ENCODE data around the gene FAM241B. TPM values are rescaled to one million over a fixed set of nuclear protein-coding genes. Genes with fewer than 3 reads are reported as not detected.

The FAM241B gene
- total RNA-seq, 1 experiment from 2014 or later: 18.0 TPM

- intact Hi-C loops (cut with micrococcal nuclease): no loop called here
- H3K9ac ChIP-seq (ENCODE audit: low read length): no peak overlapping the region
- CTCF ChIA-PET: no interaction called here
Observed at GRCh38 chr10:69632516-69633199, 2.6 kb downstream of the FAM241B start.

GRCh38 chr10:69633673-69634635, 3.9 kb downstream of the FAM241B start:
- Histone ChIP-seq H3K27me3 (ENCODE audit: insufficient read depth, low read length) (no peaks in the 10 kb centered on the region), H3K4me1 (ENCODE audit: control insufficient read depth in 1 of 2, insufficient read depth in 2 of 2, low read length in 2 of 2) (peaks cover 2 to 15% of the 10 kb centered on the region in 2 experiments; a peak in 3 of 4 replicates), H3K9me2 (ENCODE audit: insufficient read depth) (no peaks in the 10 kb centered on the region), H3K27ac (ENCODE audit: low read depth, low read length) (no peak overlapping the region), H3K36me3 (ENCODE audit: control insufficient read depth in 1 of 2, insufficient read depth in 2 of 2, low read length in 2 of 2) (peaks cover 7 to 8% of the 10 kb centered on the region in 2 experiments; a peak in 3 of 4 replicates), H3K9me3 (ENCODE audit: control insufficient read depth in 1 of 2, insufficient read depth in 1 of 2, low read depth in 1 of 2, low read length in 2 of 2) (no peaks in the 10 kb centered on the region), H2AFZ (ENCODE audit: low read depth, low read length, poor library complexity, severe bottlenecking) (no peak overlapping the region), H3K4me3 (replicated peaks in 1 of 2; ENCODE audit: low read depth in 1 of 2, low read length in 2 of 2) (no peak overlapping the region), H3K4me2 (ENCODE audit: low read length) (no peak overlapping the region), H4K20me1 (ENCODE audit: insufficient read depth) (no peaks in the 10 kb centered on the region), H3K79me2 (ENCODE audit: insufficient read depth, low read length) (peaks cover 15% of the 10 kb centered on the region), H3K9ac (ENCODE audit: low read length) (no peak overlapping the region)
- ChIA-PET CTCF (interaction anchor here (0.8 to 5.2 kb wide), 2 partner anchors 111 to 118 kb away, joined by 3 to 148 read pairs; no protein-coding TSS in a partner anchor), RAD21 (ENCODE audit: low non-redundant PET in 1 of 2, low total read pairs in 2 of 2, uncharacterized antibody in 2 of 2, unreplicated experiment in 2 of 2) (no interaction called here), POLR2A (no interaction called here)
- no peak for ATAC-seq
- intact Hi-C loops (cut with micrococcal nuclease): no loop called here
- DNase-seq (ENCODE audit: low read depth, low spot score): no peak
- BruUV-seq (replicated peaks): no TSS peak
- TF ChIP-seq YY1 (IDR thresholded peaks at IDR 0.05; ENCODE audit: extremely low read depth, insufficient replicate concordance, low read depth, low read length): no peak
- TF ChIP-seq CEBPB (IDR thresholded peaks at IDR 0.05; ENCODE audit: low read depth): no peak
- TF ChIP-seq SRF (IDR thresholded peaks at IDR 0.05; ENCODE audit: low read depth): no peak
- TF ChIP-seq SIN3A (IDR thresholded peaks at IDR 0.05; ENCODE audit: low read depth): no peak
- TF ChIP-seq ZFX (IDR thresholded peaks at IDR 0.05): no peak
- no peak for TF ChIP-seq JUND (IDR thresholded peaks at IDR 0.05)
- TF ChIP-seq EZH2 (IDR thresholded peaks at IDR 0.05): no peak
- TF ChIP-seq ELF1 (IDR thresholded peaks at IDR 0.05; ENCODE audit: borderline replicate concordance, low read depth): no peak
- TF ChIP-seq POLR2AphosphoS5 (IDR thresholded peaks at IDR 0.05; ENCODE audit: low read depth, low read length): no peak
- no peak for TF ChIP-seq ATF3 (IDR thresholded peaks at IDR 0.05)
- TF ChIP-seq MAX (IDR thresholded peaks at IDR 0.05): no peak
- no peak for TF ChIP-seq EZH2phosphoT487 (IDR thresholded peaks at IDR 0.05; ENCODE audit: borderline replicate concordance)

More at GRCh38 chr10:69632516-69633199, 2.6 kb downstream of the FAM241B start:
- Histone ChIP-seq H3K9me3 (ENCODE audit: control insufficient read depth in 1 of 2, insufficient read depth in 1 of 2, low read depth in 1 of 2, low read length in 2 of 2) (no peaks in the 10 kb centered on the region), H4K20me1 (ENCODE audit: insufficient read depth) (no peaks in the 10 kb centered on the region), H2AFZ (ENCODE audit: low read depth, low read length, poor library complexity, severe bottlenecking) (no peak overlapping the region), H3K27me3 (ENCODE audit: insufficient read depth, low read length) (no peaks in the 10 kb centered on the region), H3K27ac (ENCODE audit: low read depth, low read length) (no peak overlapping the region), H3K4me2 (ENCODE audit: low read length) (no peak overlapping the region), H3K9me2 (ENCODE audit: insufficient read depth) (no peaks in the 10 kb centered on the region), H3K79me2 (ENCODE audit: insufficient read depth, low read length) (peaks cover 15% of the 10 kb centered on the region), H3K4me3 (replicated peaks in 1 of 2; ENCODE audit: low read depth in 1 of 2, low read length in 2 of 2) (no peak overlapping the region), H3K4me1 (ENCODE audit: control insufficient read depth in 1 of 2, insufficient read depth in 2 of 2, low read length in 2 of 2) (peaks cover 2 to 15% of the 10 kb centered on the region in 2 experiments; a peak in 3 of 4 replicates), H3K36me3 (ENCODE audit: control insufficient read depth in 1 of 2, insufficient read depth in 2 of 2, low read length in 2 of 2) (peaks cover 7 to 8% of the 10 kb centered on the region in 2 experiments; a peak in 3 of 4 replicates)
- no peak for ATAC-seq
- DNase-seq (ENCODE audit: low read depth, low spot score): no peak
- no TSS peak for BruUV-seq (replicated peaks)
- POLR2A ChIA-PET: no interaction called here
- RAD21 ChIA-PET (ENCODE audit: low non-redundant PET in 1 of 2, low total read pairs in 2 of 2, uncharacterized antibody in 2 of 2, unreplicated experiment in 2 of 2): no interaction called here
- TF ChIP-seq YY1 (IDR thresholded peaks at IDR 0.05; ENCODE audit: extremely low read depth, insufficient replicate concordance, low read depth, low read length) (no peak), JUND (IDR thresholded peaks at IDR 0.05) (no peak), SRF (IDR thresholded peaks at IDR 0.05; ENCODE audit: low read depth) (no peak), TCF7L2 (IDR thresholded peaks at IDR 0.05; ENCODE audit: borderline replicate concordance, extremely low read depth, insufficient read depth, insufficient read length) (no peak), ZNF274 (IDR thresholded peaks at IDR 0.05; ENCODE audit: low read depth, low read length) (no peak), EZH2 (IDR thresholded peaks at IDR 0.05) (no peak), MAX (IDR thresholded peaks at IDR 0.05) (no peak)

Data from HCT116 (cell line).